H7 (cell line): ENCODE data around the gene PSMA8. TPM values are rescaled to one million over a fixed set of nuclear protein-coding genes. Genes with fewer than 3 reads are reported as not detected.
"Not testable (repeated sequence)": the region's sequence is repeated elsewhere in the genome, so short reads cannot be mapped to it uniquely, and the experiment has no call there.

Experiments used
- DNase-seq: peaks from one replicate; pipeline ENCODE4 v3.0.0; 2012
- H3K27me3 ChIP-seq: 2 replicates; pipeline ENCODE4 v1.6.0; 2011; ENCODE audit warnings: mild to moderate bottlenecking, low read length; ENCODE audit not compliant: control insufficient read depth, insufficient read depth
- H3K36me3 ChIP-seq: replicated peaks from 2 replicates; pipeline ENCODE4 v1.5.1; 2011; ENCODE audit warnings: low read length; ENCODE audit not compliant: control insufficient read depth, insufficient read depth
- H3K4me3 ChIP-seq: 2 replicates; pipeline ENCODE4 v1.5.1; 2011; ENCODE audit warnings: low read depth, mild to moderate bottlenecking, control low read depth, low read length, moderate library complexity; ENCODE audit not compliant: insufficient read depth
- total RNA-seq: library from RNA; depleted of rRNA; stranded (reverse); fragments of >200 nt; shearing (Covaris generic); gene quantifications from 2 replicates; pipeline ENCODE4 v1.2.3, GENCODE V29; 2014

The PSMA8 gene
- total RNA-seq, 1 experiment from 2014 or later = not detected

DNA sequence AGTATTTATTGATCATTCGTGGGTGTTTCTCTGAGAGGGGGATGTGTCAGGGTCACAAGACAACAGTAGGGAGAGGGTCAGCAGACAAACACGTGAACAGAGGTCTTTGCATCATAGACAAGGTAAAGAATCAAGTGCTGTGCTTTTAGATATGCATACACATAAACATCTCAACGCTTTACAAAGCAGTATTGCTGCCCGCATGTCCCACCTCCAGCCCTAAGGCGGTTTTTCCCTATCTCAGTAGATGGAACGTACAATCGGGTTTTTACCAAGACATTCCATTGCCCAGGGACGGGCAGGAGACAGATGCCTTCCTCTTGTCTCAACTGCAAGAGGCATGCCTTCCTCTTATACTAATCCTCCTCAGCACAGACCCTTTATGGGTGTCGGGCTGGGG is 68.3 kb downstream of the PSMA8 start:
- not testable (repeated sequence) for H3K27me3 ChIP-seq, H3K36me3 ChIP-seq, DNase-seq, H3K4me3 ChIP-seq

DNA sequence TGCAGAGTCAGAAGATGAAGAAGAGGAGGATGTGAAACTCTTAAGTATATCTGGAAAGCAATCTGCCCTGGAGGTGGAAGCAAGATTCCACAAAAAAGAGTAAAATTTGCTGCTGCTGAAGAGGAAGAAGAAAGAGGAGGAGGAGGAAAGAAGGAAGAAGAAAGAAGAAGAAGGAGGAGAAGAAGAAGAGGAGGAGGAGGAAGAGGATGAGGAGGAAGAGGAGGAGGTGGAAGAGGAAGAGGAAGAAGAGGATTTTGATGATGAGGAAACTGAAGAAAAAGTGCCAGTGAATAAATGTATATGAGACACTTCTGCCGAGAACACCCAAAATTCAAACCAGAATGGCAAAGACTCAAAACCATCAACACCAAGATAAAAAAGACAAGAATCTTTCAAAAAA is 71.6 kb downstream of the PSMA8 start:
- Histone ChIP-seq H3K27me3 (no peaks in the 10 kb centered on the region), H3K4me3 (no peak overlapping the region), H3K36me3 (no peaks in the 10 kb centered on the region)
- no peak for DNase-seq

DNA sequence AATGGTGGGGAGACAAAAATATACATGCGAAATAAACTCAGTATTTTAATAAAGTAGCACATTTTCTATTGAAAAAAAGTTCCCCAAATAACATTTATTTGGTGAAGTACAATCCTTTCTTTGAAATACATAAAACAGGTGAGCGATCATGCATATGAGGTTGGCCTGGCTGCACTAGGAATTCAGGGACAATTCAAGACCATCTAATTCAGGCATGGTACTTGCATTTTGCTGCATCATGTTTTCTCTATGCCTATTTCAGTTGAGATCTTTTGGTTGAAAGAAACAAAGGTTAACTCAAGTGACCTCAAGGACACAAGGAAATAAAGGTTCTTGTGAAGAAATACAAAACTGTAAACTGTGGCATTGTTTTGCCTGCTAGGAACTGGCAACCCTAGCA is 72.8 kb downstream of the PSMA8 start:
- no peak overlapping the region for H3K4me3 ChIP-seq
- H3K36me3 ChIP-seq = no peaks in the 10 kb centered on the region
- no peaks in the 10 kb centered on the region for H3K27me3 ChIP-seq
- DNase-seq = no peak

DNA sequence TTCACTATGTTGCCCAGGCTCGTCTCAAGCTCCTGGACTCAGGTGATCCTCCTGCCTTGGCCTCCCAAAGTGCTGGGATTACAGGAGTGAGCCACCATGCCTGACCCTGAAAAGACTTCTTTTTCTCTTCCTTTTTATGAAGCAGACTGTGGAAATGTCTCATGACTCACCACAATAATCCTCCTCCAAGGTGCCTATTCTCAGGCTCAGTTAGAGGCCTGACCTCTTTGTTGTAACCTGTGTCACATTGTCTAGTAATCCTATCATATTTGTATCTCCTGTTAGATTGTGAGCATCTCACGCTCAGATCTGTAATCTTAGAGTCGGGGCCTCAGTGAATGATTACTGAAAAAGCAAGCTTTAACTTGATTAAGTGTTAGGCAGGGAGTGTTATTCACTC is 74.3 kb downstream of the PSMA8 start:
- H3K27me3 ChIP-seq = no peaks in the 10 kb centered on the region
- DNase-seq = no peak

DNA sequence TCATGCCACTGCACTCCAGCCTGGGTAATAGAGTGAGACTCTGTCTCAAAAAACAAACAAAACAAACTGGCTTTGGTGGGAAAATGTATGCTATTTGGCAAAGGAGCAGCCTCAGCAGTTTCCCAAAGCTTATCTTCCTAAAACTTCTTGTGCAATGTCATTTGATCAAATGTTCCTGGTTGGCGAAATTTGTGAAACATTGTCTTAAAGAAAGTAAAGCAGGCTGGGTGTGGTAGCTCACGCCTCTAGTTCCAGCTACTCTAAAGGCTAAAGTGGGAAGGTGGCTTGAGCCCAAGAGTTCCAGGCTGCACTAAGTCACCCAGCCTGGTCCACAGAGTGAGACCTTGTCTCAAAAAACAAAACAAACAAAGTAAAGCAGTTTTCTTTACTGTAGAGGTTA is 75.3 kb downstream of the PSMA8 start:
- no peaks in the 10 kb centered on the region for H3K36me3 ChIP-seq
- H3K4me3 ChIP-seq = no peak overlapping the region
- H3K27me3 ChIP-seq = no peaks in the 10 kb centered on the region
- DNase-seq = no peak

More for the DNA sequence above, 74.3 kb downstream of the PSMA8 start:
- H3K36me3 ChIP-seq = no peaks in the 10 kb centered on the region
- no peak overlapping the region for H3K4me3 ChIP-seq

DNA sequence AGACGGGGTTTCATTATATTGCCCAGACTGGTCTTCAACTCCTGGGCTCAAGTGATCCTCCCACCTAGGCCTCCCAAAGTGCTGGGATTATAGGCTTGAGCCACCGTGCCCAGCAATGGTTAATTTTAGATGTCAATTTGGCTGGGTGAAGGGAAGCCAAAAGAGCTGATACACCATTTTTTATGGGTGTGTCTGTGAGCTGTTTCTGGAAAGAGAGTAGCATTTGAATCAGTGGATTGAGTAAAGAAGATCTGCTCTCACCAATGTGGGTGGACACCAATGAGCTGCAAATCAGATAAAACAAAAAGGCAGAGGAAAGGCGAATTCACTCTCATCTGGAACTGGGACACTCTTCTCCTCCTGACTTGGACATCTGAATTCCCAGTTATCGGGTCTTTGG is 76.5 kb downstream of the PSMA8 start:
- Histone ChIP-seq H3K36me3 (no peaks in the 10 kb centered on the region), H3K27me3 (no peaks in the 10 kb centered on the region), H3K4me3 (no peak overlapping the region)
- DNase-seq = no peak

DNA sequence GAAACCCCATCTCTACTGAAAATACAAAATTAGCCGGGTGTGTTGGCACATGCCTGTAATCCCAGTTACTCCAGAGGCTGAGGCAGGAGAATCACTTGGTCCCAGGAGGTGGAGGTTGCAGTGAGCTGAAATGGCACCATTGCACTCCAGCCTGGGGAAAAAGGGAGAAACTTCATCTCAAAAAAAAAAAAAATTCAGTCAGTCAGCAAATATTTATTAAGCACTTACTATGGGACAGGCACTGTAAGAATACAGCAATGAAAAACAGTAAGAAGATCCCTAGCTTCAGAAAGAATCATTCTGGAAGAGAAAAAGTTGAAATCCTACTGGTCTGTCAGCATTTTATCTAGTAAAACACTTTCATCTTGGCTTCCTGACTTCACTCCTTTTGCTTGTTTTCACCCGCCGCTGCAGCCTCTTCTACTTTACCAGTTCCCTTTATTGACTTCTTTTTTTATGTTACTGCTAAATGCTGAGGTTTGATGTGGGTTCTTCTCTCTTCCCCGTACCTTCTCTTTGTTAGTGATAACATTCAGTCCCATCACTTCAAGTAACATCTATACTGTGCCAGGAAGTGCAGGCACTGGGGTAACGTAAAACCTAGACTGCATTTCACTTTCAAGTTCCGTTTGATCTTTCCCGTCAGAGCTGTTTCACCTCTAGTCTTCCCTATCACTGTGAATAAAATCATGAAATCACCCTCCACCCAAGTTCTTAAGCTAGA is 81.7 kb downstream of the PSMA8 start:
- no peak overlapping the region for H3K4me3 ChIP-seq
- no peaks in the 10 kb centered on the region for H3K27me3 ChIP-seq
- no peaks in the 10 kb centered on the region for H3K36me3 ChIP-seq
- no peak for DNase-seq

DNA sequence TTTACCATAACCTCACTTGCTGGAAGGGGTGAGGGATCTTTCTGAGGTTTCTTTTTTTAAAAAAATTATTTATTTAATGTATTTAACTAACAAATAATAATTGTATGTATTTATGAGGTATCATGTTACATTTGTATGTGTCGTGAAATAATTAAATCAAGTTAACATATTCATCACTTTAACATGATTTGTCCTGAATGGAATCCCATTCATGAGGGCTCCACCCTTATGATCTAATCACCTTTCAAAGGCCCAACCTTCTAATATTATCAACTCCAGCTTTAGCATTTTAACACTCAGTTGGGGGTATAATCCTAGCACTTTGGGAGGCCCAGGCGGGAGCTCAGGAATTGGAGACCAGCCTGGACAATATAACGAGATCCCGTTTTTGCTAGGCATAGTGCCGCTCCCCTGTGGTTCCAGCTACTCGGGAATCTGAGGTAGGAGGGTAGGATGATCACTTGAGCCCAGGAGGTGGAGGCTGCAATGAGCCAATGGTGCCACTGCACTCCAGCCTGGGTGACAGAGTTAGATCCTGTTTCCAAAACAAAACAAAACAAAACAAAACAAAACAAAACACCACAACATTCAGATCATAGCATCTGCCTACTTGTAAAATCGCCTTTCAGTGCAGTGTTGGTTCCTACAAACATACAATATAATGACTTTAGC is 91.5 kb downstream of the PSMA8 start:
- Histone ChIP-seq H3K4me3 (no peak overlapping the region), H3K27me3 (no peaks in the 10 kb centered on the region; the same call in 1 of the 2 replicates), H3K36me3 (no peaks in the 10 kb centered on the region)
- no peak for DNase-seq

DNA sequence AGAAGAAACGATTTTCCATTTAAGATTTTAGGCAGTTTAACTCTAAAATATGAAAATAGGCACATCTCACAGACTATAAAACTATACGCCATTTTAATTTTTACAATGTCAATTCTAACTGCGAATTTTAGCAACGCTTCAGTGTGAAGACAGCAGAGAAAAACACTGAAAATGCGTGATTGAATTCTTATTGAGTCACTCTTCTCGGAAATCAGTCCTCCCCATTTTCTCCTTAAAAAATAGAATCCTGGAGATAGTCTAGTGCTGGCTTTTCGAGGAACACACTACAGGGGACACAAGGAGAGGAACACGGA is 92.2 kb downstream of the PSMA8 start:
- H3K36me3 ChIP-seq = no peaks in the 10 kb centered on the region
- no peaks in the 10 kb centered on the region; the same call in 1 of the 2 replicates for H3K27me3 ChIP-seq
- H3K4me3 ChIP-seq = peak overlapping the region; percentile 27
- no peak for DNase-seq

DNA sequence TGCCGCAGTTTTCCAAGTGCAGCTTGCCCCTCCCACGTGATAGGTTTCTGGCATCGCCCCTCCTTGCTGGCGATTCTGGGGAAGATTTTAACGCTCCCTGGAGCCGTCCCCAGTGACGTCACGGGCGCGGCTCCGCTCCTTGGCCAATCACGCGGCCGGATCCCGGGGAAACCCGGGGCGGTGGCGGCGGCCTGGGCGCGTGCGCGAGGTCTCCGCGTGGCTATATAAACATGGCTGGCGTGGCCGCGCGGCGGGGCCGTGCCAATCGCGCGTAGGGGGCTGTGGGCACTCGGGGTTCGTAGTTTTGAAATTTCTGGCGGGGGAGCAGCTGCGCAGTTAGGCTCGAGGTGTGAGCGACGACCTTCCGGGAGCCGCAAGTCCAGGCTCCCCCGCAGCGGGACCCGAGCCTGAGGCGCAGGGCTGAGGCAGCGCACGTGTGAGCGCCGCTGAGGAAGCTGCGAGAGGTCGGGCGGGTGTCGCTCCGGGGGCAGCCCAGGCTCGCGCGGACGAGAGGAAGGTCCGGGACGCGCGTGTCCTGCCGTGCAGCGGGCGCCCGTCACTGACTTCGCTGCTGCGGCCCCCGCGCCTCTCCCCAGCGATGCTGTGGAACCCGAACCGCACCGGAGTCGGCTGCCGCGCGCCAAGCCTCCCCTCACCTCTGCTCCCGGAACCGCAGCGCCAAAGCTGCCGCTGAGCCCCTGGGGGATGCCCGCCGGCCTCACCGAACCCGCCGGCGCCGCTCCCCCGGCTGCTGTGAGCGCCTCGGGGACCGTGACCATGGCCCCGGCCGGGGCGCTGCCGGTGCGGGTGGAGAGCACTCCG is 92.8 kb downstream of the PSMA8 start, which contains the start of gene TAF4B:
Gene TAF4B, plus strand, starts transcription at position 217 of the 822 bp plus-strand sequence. Its CDS starts 489 bp downstream, at position 706.
- Histone ChIP-seq H3K36me3 (no peaks in the 10 kb centered on the region), H3K4me3 (peak within 1 kb of the TSS; percentile 91), H3K27me3 (no peaks in the 10 kb centered on the region; the same call in 1 of the 2 replicates)
- peak; percentile 95 for DNase-seq

DNA sequence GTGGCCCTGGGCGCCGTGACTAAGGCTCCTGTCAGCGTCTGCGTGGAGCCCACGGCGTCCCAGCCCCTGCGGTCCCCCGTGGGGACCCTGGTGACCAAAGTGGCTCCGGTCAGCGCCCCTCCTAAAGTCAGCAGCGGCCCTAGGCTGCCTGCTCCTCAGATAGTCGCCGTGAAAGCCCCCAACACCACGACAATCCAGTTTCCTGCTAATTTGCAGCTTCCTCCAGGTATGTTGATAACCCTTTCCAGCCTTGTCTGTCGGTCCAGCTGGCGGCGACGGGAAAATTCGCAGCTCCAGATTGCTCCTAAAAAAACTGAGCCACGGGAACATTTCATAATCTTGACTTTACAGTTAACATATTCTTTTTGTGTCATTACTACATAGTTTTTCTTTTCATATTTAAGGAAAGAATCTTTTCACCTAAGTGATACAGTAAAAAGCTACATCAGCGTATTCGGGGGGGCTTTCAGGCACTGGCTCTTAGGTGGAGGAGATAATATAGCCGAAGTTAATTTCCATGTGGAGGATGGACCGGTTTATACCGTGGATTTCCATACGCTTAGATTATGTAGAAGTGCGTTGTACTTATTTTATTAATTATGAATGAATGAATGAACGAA is 93.5 kb downstream of the PSMA8 start:
- H3K36me3 ChIP-seq = no peaks in the 10 kb centered on the region
- H3K4me3 ChIP-seq = peak overlapping the region; percentile 91
- no peak for DNase-seq
- H3K27me3 ChIP-seq = no peaks in the 10 kb centered on the region; the same call in 1 of the 2 replicates

DNA sequence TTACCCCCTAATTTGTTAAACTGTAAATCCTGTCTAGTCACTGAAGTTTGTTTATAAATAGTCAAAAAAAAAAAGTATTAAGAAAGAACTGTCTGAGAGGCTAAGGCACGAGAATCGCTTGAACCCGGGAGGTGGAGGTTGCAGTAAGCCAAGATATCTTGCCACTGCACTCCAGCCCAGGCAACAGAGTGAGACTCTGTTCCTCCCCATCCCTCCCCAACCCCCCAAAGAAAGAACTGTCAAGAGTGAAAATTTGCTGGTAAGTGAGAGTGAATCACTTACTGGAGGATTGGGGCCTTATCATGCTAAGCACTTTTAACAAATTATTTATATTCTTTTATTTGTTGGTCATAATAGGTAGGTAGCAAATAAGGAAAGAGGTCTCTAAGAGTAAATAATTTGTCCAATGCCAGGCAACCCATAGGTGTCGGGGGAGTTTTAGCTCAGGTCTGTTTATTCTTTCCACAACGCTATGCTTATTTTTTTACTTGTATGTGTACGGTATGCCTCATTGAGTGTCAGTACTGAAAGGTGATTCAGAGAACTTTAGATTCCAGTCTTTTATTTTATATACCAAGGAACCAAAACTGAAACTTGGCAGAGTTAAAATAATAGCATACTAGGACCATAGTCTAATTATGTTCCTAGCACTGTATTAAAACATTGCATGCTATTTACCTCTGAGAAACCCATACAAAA is 95.0 kb downstream of the PSMA8 start:
- Histone ChIP-seq H3K36me3 (no peaks in the 10 kb centered on the region), H3K4me3 (no peak overlapping the region), H3K27me3 (no peaks in the 10 kb centered on the region; the same call in 1 of the 2 replicates)
- DNase-seq = no peak

DNA sequence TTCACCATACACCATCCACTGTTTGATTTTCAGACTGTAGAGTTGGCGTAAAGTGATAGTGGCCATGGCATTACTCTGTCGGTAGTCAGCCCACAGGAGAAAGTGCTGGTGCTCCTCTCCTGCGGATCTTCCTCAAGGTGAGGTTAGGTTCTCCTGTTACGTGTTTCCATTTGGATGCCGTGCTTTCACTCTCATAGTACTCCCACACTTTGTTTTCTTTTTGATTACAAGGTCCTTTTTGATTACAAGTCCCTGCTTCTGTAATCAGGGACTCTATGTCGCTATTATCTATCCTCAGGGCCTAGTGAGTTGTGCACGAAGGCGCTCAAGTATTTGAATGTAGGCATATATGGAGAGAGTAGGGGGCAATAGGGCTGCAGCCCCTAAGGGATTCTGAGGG is 96.8 kb downstream of the PSMA8 start:
- DNase-seq = no peak
- Histone ChIP-seq H3K4me3 (no peak overlapping the region), H3K27me3 (no peaks in the 10 kb centered on the region; the same call in 1 of the 2 replicates), H3K36me3 (no peaks in the 10 kb centered on the region)

DNA sequence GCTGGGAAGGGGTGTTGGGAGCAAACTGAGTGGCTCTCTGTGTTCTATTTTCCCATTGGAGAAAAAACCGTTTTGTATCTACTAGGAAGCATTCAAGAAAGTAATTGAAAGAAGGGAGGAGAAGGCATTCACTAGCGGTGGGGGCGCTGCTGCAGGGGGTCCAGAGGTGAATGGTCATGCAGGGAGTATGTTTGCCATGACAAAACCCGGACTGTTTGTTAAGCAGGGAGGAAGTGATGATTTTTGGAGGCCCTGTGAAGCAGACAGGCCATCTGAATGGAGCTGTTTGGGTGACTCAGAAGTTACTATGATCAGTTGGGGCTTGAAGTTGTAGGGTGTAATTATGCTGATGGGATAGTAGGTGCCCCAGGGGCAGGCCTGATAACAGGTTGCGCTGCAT is 99.5 kb downstream of the PSMA8 start:
- H3K27me3 ChIP-seq = no peaks in the 10 kb centered on the region
- H3K36me3 ChIP-seq = no peaks in the 10 kb centered on the region
- no peak for DNase-seq
- no peak overlapping the region for H3K4me3 ChIP-seq
